H9 (cell line): ENCODE results near the gene ROBO4. TPM values are rescaled to one million over a fixed set of nuclear protein-coding genes. Genes with fewer than 3 reads are reported as not detected.

ENCODE experiments used
- DNase-seq: peaks from one replicate; pipeline ENCODE4 v3.0.0-alpha.2; 2017
- H2AFZ ChIP-seq: one replicate; pipeline ENCODE4 v1.6.1; 2013; ENCODE audit warnings: mild to moderate bottlenecking, low read length, control low read depth, moderate library complexity
- H2AK5ac ChIP-seq: 2 replicates; pipeline ENCODE4 v1.6.1; 2013; ENCODE audit warnings: low read length, control low read depth, mixed read lengths; ENCODE audit not compliant: insufficient read length
- H2BK120ac ChIP-seq: one replicate; pipeline ENCODE4 v1.6.1; 2013; ENCODE audit warnings: low read depth, mild to moderate bottlenecking, low read length, control low read depth, inconsistent platforms; ENCODE audit not compliant: poor library complexity, severe bottlenecking
- H2BK12ac ChIP-seq: 2 replicates; pipeline ENCODE4 v1.6.1; 2013; ENCODE audit warnings: low read length, control low read depth, mixed read lengths, low read depth; ENCODE audit not compliant: insufficient read length
- H2BK15ac ChIP-seq: 2 replicates; pipeline ENCODE4 v1.6.1; 2013; ENCODE audit warnings: low read depth, low read length, control low read depth
- H2BK20ac ChIP-seq: one replicate; pipeline ENCODE4 v1.6.1; 2013; ENCODE audit warnings: low read depth, mild to moderate bottlenecking, low read length, control low read depth, inconsistent platforms; ENCODE audit not compliant: poor library complexity, severe bottlenecking
- H2BK5ac ChIP-seq: 2 replicates; pipeline ENCODE4 v1.6.1; 2013; ENCODE audit warnings: low read length, control low read depth, mixed read lengths; ENCODE audit not compliant: insufficient read length
- H3K14ac ChIP-seq: 2 replicates; pipeline ENCODE4 v1.6.1; 2013; ENCODE audit warnings: low read length, control low read depth; ENCODE audit not compliant: insufficient read depth
- H3K18ac ChIP-seq: 2 replicates; pipeline ENCODE4 v1.6.1; 2013; ENCODE audit warnings: low read depth, mild to moderate bottlenecking, mixed read lengths, low read length, control low read depth; ENCODE audit not compliant: insufficient read length
- H3K23ac ChIP-seq: 2 replicates; pipeline ENCODE4 v1.6.1; 2013; ENCODE audit warnings: low read length, control low read depth, mixed read lengths, low read depth; ENCODE audit not compliant: insufficient read length
- H3K23me2 ChIP-seq: 2 replicates; pipeline ENCODE4 v1.6.1; 2013; ENCODE audit warnings: low read depth, mild to moderate bottlenecking, mixed read lengths, low read length, control low read depth; ENCODE audit not compliant: insufficient read length, poor library complexity, severe bottlenecking
- H3K27ac ChIP-seq: 2 replicates; pipeline ENCODE4 v1.5.1; 2013; ENCODE audit warnings: low read length, control low read depth, mixed read lengths, low read depth; ENCODE audit not compliant: insufficient read length
- H3K27me3 ChIP-seq: 2 replicates; pipeline ENCODE4 v1.6.1; 2013; ENCODE audit warnings: low read length, control low read depth, inconsistent platforms; ENCODE audit not compliant: insufficient read depth
- H3K4ac ChIP-seq: 2 replicates; pipeline ENCODE4 v1.6.1; 2013; ENCODE audit warnings: low read depth, mild to moderate bottlenecking, control low read depth, inconsistent platforms, low read length, moderate library complexity
- H3K4me1 ChIP-seq: 2 replicates; pipeline ENCODE4 v1.6.1; 2013; ENCODE audit warnings: low read length, control low read depth, inconsistent platforms; ENCODE audit not compliant: insufficient read depth
- H3K4me2 ChIP-seq: 2 replicates; pipeline ENCODE4 v1.6.1; 2013; ENCODE audit warnings: low read length, control low read depth, mixed read lengths; ENCODE audit not compliant: insufficient read length, insufficient read depth
- H3K56ac ChIP-seq: 2 replicates; pipeline ENCODE4 v1.6.1; 2013; ENCODE audit warnings: low read depth, mild to moderate bottlenecking, mixed read lengths, low read length, control low read depth; ENCODE audit not compliant: insufficient read length
- H3K79me1 ChIP-seq: 2 replicates; pipeline ENCODE4 v1.6.1; 2013; ENCODE audit warnings: low read depth, mild to moderate bottlenecking, moderate library complexity, low read length, control low read depth, inconsistent platforms; ENCODE audit not compliant: insufficient read depth, poor library complexity, severe bottlenecking
- H3K79me2 ChIP-seq: 2 replicates; pipeline ENCODE4 v1.6.1; 2013; ENCODE audit warnings: low read length, control low read depth, inconsistent platforms; ENCODE audit not compliant: insufficient read depth
- H3K9ac ChIP-seq: 2 replicates; pipeline ENCODE4 v1.6.1; 2013; ENCODE audit warnings: low read length, control low read depth, mixed read lengths; ENCODE audit not compliant: insufficient read length; ENCODE audit errors: extremely low read depth
- H3K9me3 ChIP-seq: one replicate; pipeline ENCODE4 v1.6.1; 2013; ENCODE audit warnings: low read depth, low read length, inconsistent platforms; ENCODE audit not compliant: control insufficient read depth
- H3T11ph ChIP-seq: one replicate; pipeline ENCODE4 v1.6.1; 2013; ENCODE audit warnings: mild to moderate bottlenecking, low read length, control low read depth, inconsistent platforms
- H4K20me1 ChIP-seq: one replicate; pipeline ENCODE4 v1.6.1; 2013; ENCODE audit not compliant: control insufficient read depth, insufficient read length, insufficient read depth
- H4K5ac ChIP-seq: 2 replicates; pipeline ENCODE4 v1.6.1; 2013; ENCODE audit warnings: low read depth, mild to moderate bottlenecking, mixed read lengths, low read length, control low read depth; ENCODE audit not compliant: insufficient read length
- H4K8ac ChIP-seq: replicated peaks from 2 replicates; pipeline ENCODE4 v1.6.1; 2013; ENCODE audit warnings: low read length, control low read depth, mixed read lengths, low read depth; ENCODE audit not compliant: insufficient read length
- H4K91ac ChIP-seq: 2 replicates; pipeline ENCODE4 v1.6.1; 2013; ENCODE audit warnings: low read depth, mild to moderate bottlenecking, moderate library complexity, mixed read lengths, low read length, control low read depth; ENCODE audit not compliant: insufficient read length
- H3K27ac Mint-ChIP-seq, 3 experiments: 2 replicates in 2 of 3; 3 replicates in 1 of 3; pipeline ENCODE4 v1.8.0; 2020 to 2021; ENCODE audit warnings: mixed read lengths in 3 of 3, mild to moderate bottlenecking in 1 of 3, moderate library complexity in 1 of 3
- H3K27me3 Mint-ChIP-seq: 2 replicates; pipeline ENCODE4 v1.8.0; 2021; ENCODE audit warnings: low read depth, mild to moderate bottlenecking, moderate library complexity, mixed read lengths
- H3K36me3 Mint-ChIP-seq, 3 experiments: 2 replicates in 2 of 3; 3 replicates in 1 of 3; pipeline ENCODE4 v1.8.0; 2020 to 2021; ENCODE audit warnings: low read depth in 3 of 3, mixed read lengths in 3 of 3; ENCODE audit not compliant: insufficient read depth in 1 of 3
- H3K4me1 Mint-ChIP-seq, 2 experiments: 2 replicates each; pipeline ENCODE4 v1.8.0; 2020; ENCODE audit warnings: mixed read lengths in 2 of 2
- H3K4me3 Mint-ChIP-seq, 2 experiments: 2 replicates in 1 of 2; 3 replicates in 1 of 2; pipeline ENCODE4 v1.8.0; 2020 to 2021; ENCODE audit warnings: mild to moderate bottlenecking in 2 of 2, mixed read lengths in 2 of 2, moderate library complexity in 1 of 2
- H3K9me3 Mint-ChIP-seq, 2 experiments: 2 replicates in 1 of 2; 3 replicates in 1 of 2; pipeline ENCODE4 v1.8.0; 2020; ENCODE audit warnings: mild to moderate bottlenecking in 2 of 2, mixed read lengths in 2 of 2, moderate library complexity in 1 of 2
- CTCF ChIP-seq: fragments of 200-600 bp; sonication (generic); conservative IDR thresholded peaks from 3 replicates; pipeline ENCODE4 v1.8.0; 2021; ENCODE audit warnings: antibody characterized with exemption, mild to moderate bottlenecking
- WGBS: extraction: QIAGEN DNeasy Blood & Tissue Kit; methylation state at CpG from one replicate; pipeline ENCODE4 v1.1.7; 2013; ENCODE audit warnings: missing lambda C conversion rate, low lambda C conversion rate, mixed read lengths; ENCODE audit not compliant: insufficient read length; ENCODE audit errors: extremely low coverage; 5-methylcytosine and 5-hydroxymethylcytosine counted together
- total RNA-seq: library from RNA; stranded (reverse); gene quantifications from 2 replicates; pipeline ENCODE4 v1.2.1, GENCODE V29; 2021

ROBO4 gene
- total RNA-seq, 1 experiment from 2014 or later = not detected

- Histone ChIP-seq H3K4me1 (peaks cover 4% of the 10 kb centered on the region; the same call in 1 of the 2 replicates), H3K27ac (no peak overlapping the region), H3K4me2 (no peak overlapping the region), H3K23ac (no peak overlapping the region), H3K9ac (no peak overlapping the region), H3K4ac (no peak overlapping the region), H2AFZ (no peak overlapping the region), H3K9me3 (no peaks in the 10 kb centered on the region), H4K20me1 (no peaks in the 10 kb centered on the region), H3K79me1 (no peaks in the 10 kb centered on the region), H4K8ac (no peak overlapping the region), H3K79me2 (no peaks in the 10 kb centered on the region), H2BK12ac (no peak overlapping the region), H2BK120ac (no peak overlapping the region), H3K18ac (no peak overlapping the region), H2BK20ac (no peak overlapping the region), H3K56ac (no peak overlapping the region), H2BK15ac (no peak overlapping the region), H3T11ph (no peak overlapping the region), H4K5ac (no peak overlapping the region), H3K23me2 (no peaks in the 10 kb centered on the region), H2AK5ac (no peak overlapping the region), H4K91ac (no peak overlapping the region), H2BK5ac (no peak overlapping the region), H3K14ac (no peak overlapping the region), H3K27me3 (no peaks in the 10 kb centered on the region; the same call in 1 of the 2 replicates)
- no peak overlapping the region; a peak in 1 of 7 replicates for H3K27ac Mint-ChIP-seq
- no peak overlapping the region for H3K4me3 Mint-ChIP-seq
- H3K27me3 Mint-ChIP-seq = peaks cover 19% of the 10 kb centered on the region
- no peak for DNase-seq
- H3K4me1 Mint-ChIP-seq = peaks cover 16 to 17% of the 10 kb centered on the region in 2 experiments
- TF ChIP-seq CTCF = no peak
- H3K9me3 Mint-ChIP-seq = no peaks in the 10 kb centered on the region
- WGBS = no CpG with 5 or more reads among the region's 9 CpGs
- H3K36me3 Mint-ChIP-seq = no peaks in the 10 kb centered on the region
These were observed 759 bp downstream of the ROBO4 start for GRCh38 chr11:124896821-124897391.
